AML-193 (cell line): ENCODE results near the gene NUDT19.
"Not testable (repeated sequence)": the region's sequence is repeated elsewhere in the genome, so short reads cannot be mapped to it uniquely, and the experiment has no call there.

ENCODE experiments used
- DNase-seq, 2 experiments: peaks; one replicate each; lab custom pipeline; 2025; lab: John Stamatoyannopoulos, UW

Gene NUDT19

GRCh38 chr19:32691291-32691951, at the start of gene NUDT19:
TSS of gene NUDT19 (plus strand) at chr19:32691821. CDS start at chr19:32691961, 140 bp downstream.
- DNase-seq: peak; percentile 46 to 67

GRCh38 chr19:32642771-32643170, 48.9 kb upstream of the NUDT19 start:
- DNase-seq: no peak

DNA sequence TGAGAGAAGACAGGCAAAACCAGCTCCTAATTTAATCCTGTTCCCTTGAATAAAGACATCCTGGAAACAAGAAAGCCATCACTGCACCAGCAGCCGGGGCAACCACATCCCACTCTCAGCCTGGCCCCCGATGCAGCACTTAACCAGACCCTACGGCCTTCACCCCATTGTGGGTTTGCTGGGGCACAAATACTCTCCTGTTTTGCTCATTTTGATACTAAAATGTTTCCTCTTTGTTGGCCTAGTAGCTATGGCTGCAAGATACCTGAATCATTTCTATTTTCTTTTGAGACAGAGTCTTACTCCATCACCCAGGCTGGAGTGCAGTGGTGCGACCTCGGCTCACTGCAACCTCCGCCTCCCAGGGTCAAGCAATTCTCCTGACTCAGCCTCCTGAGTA, 45.1 kb upstream of the NUDT19 start:
- DNase-seq: no peak

- no peak for DNase-seq
Observed at GRCh38 chr19:32647361-32647760, 44.3 kb upstream of the NUDT19 start.

DNA sequence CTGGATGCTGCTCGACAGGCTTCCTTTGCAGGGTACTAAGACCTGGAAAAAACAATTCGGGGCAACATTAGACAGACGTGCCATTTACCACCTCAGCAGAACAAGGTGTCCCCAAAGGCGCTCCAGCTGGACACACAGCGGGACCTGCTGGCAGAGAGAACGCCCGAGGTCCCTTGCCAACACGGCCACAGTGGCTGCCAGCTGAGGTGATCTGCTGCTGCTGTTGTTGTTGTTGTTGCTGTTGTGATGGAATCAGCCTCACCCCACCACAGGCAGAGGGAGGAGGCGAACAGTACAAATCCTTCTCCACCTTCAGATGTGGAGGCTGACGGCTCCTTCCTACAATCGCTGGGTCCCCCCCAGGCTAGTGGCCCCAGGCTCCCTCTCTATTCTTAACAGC, 41.9 kb upstream of the NUDT19 start:
- DNase-seq: no peak

DNA sequence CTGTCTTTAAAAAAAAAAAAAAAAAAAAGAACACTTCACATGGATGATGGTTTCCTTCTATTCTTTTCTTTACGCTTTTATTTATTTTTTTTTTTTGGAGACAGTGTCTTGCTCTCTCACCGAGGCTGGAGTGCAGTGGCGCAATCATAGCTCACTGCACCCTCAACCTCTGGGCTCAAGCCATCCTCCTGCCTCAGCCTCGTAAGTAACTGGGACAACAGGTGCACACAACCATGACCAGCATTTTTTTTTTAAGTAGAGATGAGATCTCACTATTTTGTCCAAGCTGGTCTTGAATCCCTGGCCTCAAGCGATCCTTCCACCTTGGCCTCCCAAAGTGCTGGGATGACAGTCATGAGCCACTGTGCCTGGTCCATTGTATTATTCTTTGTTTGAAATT, 41.0 kb upstream of the NUDT19 start:
- no peak for DNase-seq

- DNase-seq: no peak
Observed at GRCh38 chr19:32651729-32652140, 39.9 kb upstream of the NUDT19 start.

DNA sequence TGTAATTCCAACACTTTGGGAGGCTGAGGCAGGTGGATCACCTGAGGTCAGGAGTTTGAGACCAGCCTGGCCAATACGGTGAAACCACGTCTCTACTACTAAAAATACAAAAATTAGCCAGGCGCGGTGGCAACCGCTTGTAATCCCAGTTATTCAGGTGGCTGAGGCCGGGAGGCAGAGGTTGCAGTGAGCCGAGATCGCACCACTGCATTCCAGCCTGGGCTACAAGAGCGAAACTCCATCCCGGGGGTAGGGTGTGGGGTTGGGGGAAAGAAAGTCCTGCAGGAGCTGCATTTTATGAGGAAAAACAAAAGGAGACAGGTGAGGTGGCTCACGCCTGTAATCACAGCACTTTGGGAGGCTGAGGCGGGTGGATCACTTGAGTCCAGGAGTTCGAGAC, 39.3 kb upstream of the NUDT19 start:
- not testable (repeated sequence) for DNase-seq

GRCh38 chr19:32652894-32653598, 38.6 kb upstream of the NUDT19 start:
- DNase-seq: no peak

GRCh38 chr19:32653599-32653915, 38.1 kb upstream of the NUDT19 start:
- DNase-seq: no peak

DNA sequence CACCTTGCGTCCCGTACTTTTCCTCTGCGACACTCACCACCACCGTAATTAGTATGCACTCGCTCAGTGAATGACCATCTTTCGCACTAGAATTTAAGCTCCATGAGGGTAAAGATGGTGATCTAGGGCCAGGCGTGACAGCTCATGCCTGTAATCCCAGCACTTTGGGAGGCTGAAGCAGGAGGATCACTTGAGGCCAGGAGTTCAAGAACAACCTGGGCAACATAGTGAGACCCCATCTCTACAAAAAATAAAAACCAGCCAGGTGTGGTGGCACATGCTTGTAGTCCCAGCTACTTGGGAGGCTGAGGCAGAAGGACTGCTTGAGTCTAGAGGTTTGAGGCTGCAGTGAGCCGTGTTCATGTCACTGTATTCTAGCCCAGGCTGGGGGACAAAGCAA, 35.2 kb upstream of the NUDT19 start:
- not testable (repeated sequence) for DNase-seq

DNA sequence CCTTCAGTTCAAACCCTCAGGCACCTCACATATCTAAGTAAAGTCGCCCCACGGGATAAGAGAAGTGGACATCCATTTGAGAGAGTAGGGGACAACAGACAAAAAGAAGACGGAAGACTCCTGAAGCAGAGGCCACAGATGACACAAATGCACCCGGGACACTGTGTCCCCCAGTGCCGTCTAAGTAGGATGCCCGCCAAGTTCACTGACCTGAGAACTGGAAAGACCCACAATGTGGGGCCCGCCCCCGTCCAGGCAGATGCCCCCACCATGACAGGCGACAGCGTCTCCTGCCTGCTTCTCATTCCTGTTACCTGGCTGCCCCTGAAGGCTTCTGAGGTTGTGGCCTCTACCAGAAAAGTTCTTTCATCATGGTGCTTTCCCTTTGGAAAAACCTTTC, 33.5 kb upstream of the NUDT19 start:
- no peak for DNase-seq

GRCh38 chr19:32658527-32658926, 33.1 kb upstream of the NUDT19 start:
- DNase-seq: no peak

- no peak for DNase-seq
Observed at GRCh38 chr19:32661318-32661717, 30.3 kb upstream of the NUDT19 start.

GRCh38 chr19:32662186-32662585, 29.4 kb upstream of the NUDT19 start:
- DNase-seq: peak; percentile 18 to 28

GRCh38 chr19:32666084-32666483, 25.5 kb upstream of the NUDT19 start:
- DNase-seq: no peak

DNA sequence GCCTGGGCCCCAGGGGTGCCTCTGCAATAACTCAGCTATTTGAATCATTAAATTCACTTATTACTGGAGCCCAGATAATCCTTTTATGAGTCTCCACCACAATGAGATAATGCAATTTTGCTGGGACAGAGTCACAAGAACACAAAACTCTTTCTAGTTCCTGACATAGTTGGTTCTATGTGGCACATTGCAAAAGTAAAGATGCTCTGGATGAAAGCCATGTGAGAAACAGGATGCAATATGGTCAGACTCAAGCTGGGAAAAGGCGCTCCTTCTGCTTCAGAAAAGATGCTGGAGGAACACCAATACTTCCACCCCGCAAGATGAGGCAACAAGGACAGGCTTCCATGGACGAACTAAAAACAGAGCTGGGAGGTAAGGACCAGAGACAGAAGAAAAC, 22.3 kb upstream of the NUDT19 start:
- DNase-seq: no peak

DNA sequence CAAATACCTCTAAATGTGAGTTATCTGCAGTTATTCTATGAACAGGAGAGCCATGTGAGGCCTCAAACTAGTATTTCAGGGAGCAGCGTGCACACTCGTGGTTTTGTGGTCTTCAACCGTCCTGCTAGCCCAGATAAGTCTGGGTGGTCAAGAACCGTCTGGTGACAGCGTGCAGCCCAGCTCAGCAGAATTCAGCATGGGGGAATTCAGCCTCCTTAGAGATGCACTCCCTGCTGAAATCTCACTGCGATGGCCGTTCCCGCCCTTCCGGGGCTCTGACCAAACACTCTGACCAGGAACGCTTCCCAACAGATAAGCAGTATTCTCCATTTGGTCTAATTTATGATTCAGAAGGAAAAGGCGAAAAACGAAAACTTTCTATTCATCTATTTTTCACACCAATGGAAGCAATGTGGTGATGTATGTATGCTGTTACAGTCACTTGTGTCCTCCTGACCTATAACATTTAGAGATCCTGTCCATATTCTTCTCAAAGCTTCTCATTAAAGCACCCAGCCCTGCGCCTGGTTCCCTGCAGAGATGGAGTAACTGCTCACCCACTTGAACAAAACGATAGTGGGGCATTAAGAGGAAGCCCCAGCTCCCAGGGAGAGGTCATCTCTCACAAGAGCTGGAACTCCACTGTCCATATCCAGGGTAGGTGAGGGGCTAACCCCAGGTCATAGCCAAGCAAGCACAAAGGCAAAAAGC, 19.6 kb upstream of the NUDT19 start:
- peak in 1 of 2 experiments; percentile 9 for DNase-seq

GRCh38 chr19:32672841-32673240, 18.8 kb upstream of the NUDT19 start:
- no peak for DNase-seq

- no peak for DNase-seq
Observed at GRCh38 chr19:32673573-32673972, 18.0 kb upstream of the NUDT19 start.

- no peak for DNase-seq
Observed at GRCh38 chr19:32674153-32674930, 17.3 kb upstream of the NUDT19 start.

GRCh38 chr19:32674931-32675719, 16.5 kb upstream of the NUDT19 start, which contains the start of gene ANKRD27:
TSS of gene ANKRD27 (minus strand) at chr19:32675180. CDS start at chr19:32659015, 16,165 bp downstream.
- peak; percentile 94 to 96 for DNase-seq
